ENCODE data around the gene MRC2.

DNA sequence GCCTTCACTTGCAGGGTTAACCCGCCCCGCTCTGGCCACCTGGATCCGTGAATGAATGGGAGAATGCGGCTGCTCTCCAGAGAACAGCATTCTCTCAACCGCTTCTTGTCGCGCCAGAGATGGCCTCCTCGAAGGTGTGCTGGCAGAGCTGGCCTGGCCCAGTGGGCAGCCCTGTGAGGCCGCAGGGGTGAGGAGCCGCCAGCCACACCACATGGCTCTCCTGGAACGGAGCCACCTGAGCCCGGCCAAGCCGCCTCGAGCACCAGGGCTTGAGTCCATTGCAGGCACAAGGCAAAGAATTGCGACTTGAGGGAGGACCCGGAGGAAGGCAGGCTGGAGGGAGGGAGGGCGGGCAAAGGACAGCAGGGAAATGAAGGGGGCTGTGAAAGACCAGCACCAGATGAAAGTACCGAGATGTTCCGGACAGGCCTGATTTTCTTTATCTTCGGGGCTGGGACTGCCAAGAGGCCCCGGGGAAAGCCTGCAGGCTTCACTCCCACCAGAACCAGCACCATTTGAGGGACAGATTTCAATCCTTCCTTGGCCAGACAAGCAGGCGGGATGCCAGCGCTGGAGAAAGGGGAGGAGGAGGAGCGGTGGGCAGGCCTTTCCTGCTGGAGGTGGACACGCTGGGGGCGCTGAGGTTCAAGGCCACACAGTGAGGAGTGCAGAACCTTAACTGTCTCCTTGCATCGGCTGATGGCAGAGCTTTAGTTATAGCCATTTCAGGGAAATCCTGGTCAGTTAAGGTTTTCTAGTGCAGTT is 69.4 kb downstream of the MRC2 start:
- TF ChIP-seq CSDC2 (CRISPR knock-in tag; IDR thresholded peaks at IDR 0.05) = no peak
- no peak for TF ChIP-seq ZFP30 (CRISPR knock-in tag; IDR thresholded peaks at IDR 0.05)
- TF ChIP-seq ZNF565 (CRISPR knock-in tag; conservative IDR thresholded peaks at IDR 0.05; ENCODE audit: low read depth) = no peak
- TF ChIP-seq PPARA (CRISPR knock-in tag; IDR thresholded peaks at IDR 0.05; ENCODE audit: borderline replicate concordance) = no peak
- no peak for TF ChIP-seq ZNF8 (CRISPR knock-in tag; IDR thresholded peaks at IDR 0.05)
- no peak for TF ChIP-seq ESRRG (CRISPR knock-in tag; IDR thresholded peaks at IDR 0.05)

All from SK-N-SH treated with all-trans-retinoic acid at 6 μM for 48 hours (cell line).